Thoracic aorta (tissue), 2 donors: ENCODE data around the gene RPL26. TPM values are rescaled to one million over a fixed set of nuclear protein-coding genes. Genes with fewer than 3 reads are reported as not detected.

Experiments used
- ATAC-seq: fragments of 150-250 bp; one replicate; pipeline ENCODE4 v1.8.0; 2017; ENCODE audit warnings: low read depth; ENCODE audit not compliant: insufficient number of reproducible peaks, low FRiP score
- DNase-seq: peaks from one replicate; pipeline ENCODE4 v3.0.0-alpha.2; 2020; ENCODE audit warnings: low spot score
- H3K27ac ChIP-seq, 2 donors: fragments of 200-600 bp; sonication (generic); 1 replicate in 1 of 2; 2 replicates in 1 of 2; pipeline ENCODE4 v1.5.1; 2016; ENCODE audit warnings: mild to moderate bottlenecking in 2 of 2, moderate library complexity in 2 of 2
- H3K27me3 ChIP-seq: fragments of 200-600 bp; sonication (generic); replicated peaks from 2 replicates; pipeline ENCODE4 v1.6.0; 2016; ENCODE audit warnings: mild to moderate bottlenecking; ENCODE audit not compliant: insufficient read depth
- H3K36me3 ChIP-seq: fragments of 200-600 bp; sonication (generic); one replicate; pipeline ENCODE4 v1.5.1; 2016
- H3K4me1 ChIP-seq, 2 donors: fragments of 200-600 bp; sonication (generic); 1 replicate in 1 of 2; 2 replicates in 1 of 2; pipeline versions ENCODE4 v1.5.1 to v1.6.0; 2016; ENCODE audit warnings: low read depth in 2 of 2, mild to moderate bottlenecking in 1 of 2; ENCODE audit not compliant: control insufficient read depth in 1 of 2
- H3K4me3 ChIP-seq: fragments of 200-600 bp; sonication (generic); 2 replicates; pipeline ENCODE4 v1.5.1; 2016; ENCODE audit warnings: mild to moderate bottlenecking
- H3K9me3 ChIP-seq: fragments of 200-600 bp; sonication (generic); 2 replicates; pipeline ENCODE4 v1.5.1; 2016
- CTCF ChIP-seq: fragments of 200-600 bp; sonication (generic); IDR thresholded peaks from one replicate; pipeline ENCODE4 v1.5.1; 2019; ENCODE audit warnings: antibody characterized with exemption
- total RNA-seq, 2 donors: library from RNA; depleted of rRNA; stranded (reverse); fragments of >200 nt; gene quantifications; one replicate each; pipeline versions ENCODE4 v1.1.0 to v1.2.3, GENCODE V29; 2016

RPL26 gene
- total RNA-seq = 1,000 to 10,000 TPM; 1,235 to 1,884 TPM

- H3K36me3 ChIP-seq = peaks cover 25% of the 10 kb centered on the region
- TF ChIP-seq CTCF = peak; percentile 99
- peak; percentile 97 for ATAC-seq
- H3K4me3 ChIP-seq = peak within 1 kb of the TSS; percentile 97
- H3K27me3 ChIP-seq = no peaks in the 10 kb centered on the region
- no peaks in the 10 kb centered on the region for H3K9me3 ChIP-seq
- H3K27ac ChIP-seq = peak within 1 kb of the TSS; percentile 63 to 74
- peak; percentile 95 for DNase-seq
- H3K4me1 ChIP-seq = peaks cover 11 to 43% of the 10 kb centered on the region in 2 donors
Measured at GRCh38 chr17:8383143-8383822, at the start of gene RPL26. RPL26 (minus strand) TSS chr17:8383193; CDS start chr17:8382310, 883 bp downstream.

- peak; percentile 79 for ATAC-seq
- H3K36me3 ChIP-seq = no peaks in the 10 kb centered on the region
- TF ChIP-seq CTCF = no peak
- H3K9me3 ChIP-seq = no peaks in the 10 kb centered on the region
- H3K27ac ChIP-seq = peak overlapping the region; percentile 80 to 95
- H3K4me1 ChIP-seq = peaks cover 10 to 34% of the 10 kb centered on the region in 2 donors
- peak overlapping the region; percentile 25 for H3K4me3 ChIP-seq
- peak; percentile 85 for DNase-seq
- H3K27me3 ChIP-seq = no peaks in the 10 kb centered on the region
Measured at GRCh38 chr17:8430966-8431365, 48.0 kb upstream of the RPL26 start.

- Histone ChIP-seq H3K4me3 (no peak overlapping the region), H3K4me1 (peaks cover 7 to 15% of the 10 kb centered on the region in 2 donors), H3K27me3 (no peaks in the 10 kb centered on the region), H3K36me3 (no peaks in the 10 kb centered on the region), H3K9me3 (no peaks in the 10 kb centered on the region), H3K27ac (no peak overlapping the region)
- DNase-seq = no peak
- TF ChIP-seq CTCF = no peak
- ATAC-seq = no peak
Measured at GRCh38 chr17:8426802-8427201, 43.8 kb upstream of the RPL26 start.

GRCh38 chr17:8426094-8426720 is 43.2 kb upstream of the RPL26 start:
- no peaks in the 10 kb centered on the region for H3K9me3 ChIP-seq
- TF ChIP-seq CTCF = no peak
- H3K4me3 ChIP-seq = no peak overlapping the region
- peaks cover 4 to 14% of the 10 kb centered on the region in 2 donors for H3K4me1 ChIP-seq
- DNase-seq = no peak
- H3K27ac ChIP-seq = no peak overlapping the region
- no peaks in the 10 kb centered on the region for H3K27me3 ChIP-seq
- no peak for ATAC-seq
- H3K36me3 ChIP-seq = no peaks in the 10 kb centered on the region

GRCh38 chr17:8421571-8421970 is 38.6 kb upstream of the RPL26 start:
- Histone ChIP-seq H3K9me3 (no peaks in the 10 kb centered on the region), H3K27me3 (no peaks in the 10 kb centered on the region), H3K36me3 (no peaks in the 10 kb centered on the region), H3K4me1 (peaks cover 5 to 14% of the 10 kb centered on the region in 2 donors), H3K4me3 (no peak overlapping the region), H3K27ac (no peak overlapping the region)
- no peak for TF ChIP-seq CTCF
- ATAC-seq = no peak
- DNase-seq = no peak
